GM18870 (cell line): ENCODE results near the gene FRK.
"Not testable (repeated sequence)": the region's sequence is repeated elsewhere in the genome, so short reads cannot be mapped to it uniquely, and the experiment has no call there.

ENCODE experiments used
- ATAC-seq: cut with Tn5 transposase; IDR thresholded peaks from one replicate; pipeline ENCODE4 v1.9.1; 2021; ENCODE audit warnings: moderate library complexity; ENCODE audit not compliant: unreplicated experiment

Gene FRK

GRCh38 chr6:116060572-116061283 is at the start of gene FRK:
TSS of gene FRK (minus strand) at chr6:116060891. CDS start at chr6:116060311, 580 bp downstream.
- no peak for ATAC-seq

DNA sequence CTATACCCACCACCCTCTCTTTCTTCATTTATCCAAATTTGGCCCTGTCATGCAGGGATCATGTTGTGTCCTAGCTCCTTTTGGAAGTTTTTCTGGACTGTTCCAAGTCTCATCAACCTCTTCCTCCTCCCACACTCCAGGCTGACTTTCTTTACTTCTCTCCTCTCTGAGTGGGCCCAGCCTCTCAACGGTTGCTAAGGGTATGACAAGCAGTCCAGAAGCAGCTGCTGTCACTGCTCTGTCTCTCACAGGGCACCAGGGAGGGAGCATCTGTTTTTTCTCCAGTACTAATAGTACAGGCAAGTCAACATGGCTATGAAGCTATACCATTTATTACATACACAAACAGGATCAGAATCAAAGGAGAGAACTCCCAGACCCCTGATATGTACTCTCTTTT is 48.1 kb upstream of the FRK start:
- no peak for ATAC-seq

DNA sequence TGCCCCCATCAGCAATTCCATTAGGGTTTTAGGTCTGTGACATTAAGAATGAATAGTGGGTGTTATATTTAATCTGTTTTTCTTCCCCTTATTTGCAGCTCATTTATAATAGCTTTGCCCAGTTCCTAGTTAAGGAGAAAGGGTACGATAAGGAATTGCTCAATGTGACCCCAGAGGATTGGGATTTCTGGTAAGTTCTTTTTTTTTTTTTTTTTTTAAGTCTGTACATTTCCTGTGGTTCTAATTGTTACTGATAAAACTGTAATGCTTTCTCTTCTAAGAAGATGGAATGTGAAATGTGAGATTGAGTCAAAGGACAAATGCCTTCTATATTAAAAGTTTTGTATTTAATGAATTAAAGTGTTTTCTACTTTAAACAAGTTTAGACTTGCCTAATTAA is 45.5 kb upstream of the FRK start:
- ATAC-seq, result no peak

- no peak for ATAC-seq
Measured at GRCh38 chr6:116105247-116105646, 44.6 kb upstream of the FRK start.

DNA sequence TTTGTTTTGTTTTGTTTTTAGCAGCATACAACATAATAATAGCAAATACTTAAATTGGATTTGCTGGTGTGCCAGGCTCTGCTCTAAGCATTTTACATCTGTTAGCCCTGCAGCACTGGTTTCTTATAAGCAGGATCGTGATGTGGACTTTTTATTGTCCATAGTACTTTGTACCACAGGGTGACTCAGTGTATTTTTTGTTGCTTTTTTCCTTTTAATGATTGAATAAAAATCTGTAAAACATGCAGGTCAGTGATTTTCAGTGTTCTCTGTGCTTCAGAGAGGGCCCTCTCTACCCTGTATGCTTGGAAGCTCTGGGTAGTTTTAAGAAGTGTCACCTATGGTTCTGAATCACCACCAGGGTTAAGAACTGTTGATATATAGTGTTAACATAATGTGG is 43.9 kb upstream of the FRK start:
- no peak for ATAC-seq

GRCh38 chr6:116102873-116103272 is 42.2 kb upstream of the FRK start:
- ATAC-seq, result no peak

GRCh38 chr6:116101790-116102189 is 41.1 kb upstream of the FRK start:
- no peak for ATAC-seq

GRCh38 chr6:116101302-116101718 is 40.6 kb upstream of the FRK start:
- no peak for ATAC-seq

DNA sequence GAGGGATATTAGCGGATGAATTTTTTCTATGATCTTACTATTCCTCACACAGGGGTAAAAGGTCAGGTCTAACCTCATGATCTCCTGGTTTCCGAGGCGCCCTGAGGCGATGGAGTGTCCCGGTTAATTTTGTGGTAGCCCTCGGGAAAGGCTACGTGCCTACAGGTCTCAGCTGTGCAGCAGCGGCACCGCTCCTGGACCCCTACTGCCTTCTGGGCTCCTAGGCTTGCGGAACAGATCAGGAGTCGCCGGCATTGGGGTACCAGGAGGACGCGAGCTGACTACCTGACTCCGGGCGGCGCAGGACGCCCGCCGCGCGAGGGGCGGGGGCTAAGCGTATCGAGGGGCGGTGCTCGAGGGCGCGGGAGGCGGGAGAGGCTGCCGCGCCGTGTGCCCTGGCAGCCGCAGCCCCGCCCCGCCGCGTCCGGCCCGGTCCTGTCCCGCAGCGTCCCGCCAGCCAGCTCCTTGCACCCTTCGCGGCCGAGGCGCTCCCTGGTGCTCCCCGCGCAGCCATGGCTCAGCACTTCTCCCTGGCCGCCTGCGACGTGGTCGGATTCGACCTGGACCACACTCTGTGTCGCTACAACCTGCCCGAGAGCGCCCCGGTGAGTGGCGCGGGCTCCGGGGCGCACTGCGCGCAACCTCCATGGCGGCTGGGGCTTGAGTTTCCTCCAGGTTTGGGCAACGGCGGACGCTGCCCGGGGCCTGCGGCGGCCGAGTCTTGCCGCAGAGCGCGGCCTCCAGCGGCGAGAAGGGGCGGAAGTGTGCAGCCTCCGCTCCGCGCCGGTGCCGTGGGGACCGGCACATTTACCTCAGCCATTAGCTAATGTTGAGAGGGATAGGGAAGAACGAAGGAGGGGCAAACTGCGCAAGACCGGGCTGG is 40.0 kb upstream of the FRK start, which contains the start of gene NT5DC1:
TSS of gene NT5DC1 (plus strand) at position 435 of the 883 bp plus-strand sequence. CDS start at position 513, 78 bp downstream.
- peak; percentile 74 for ATAC-seq

DNA sequence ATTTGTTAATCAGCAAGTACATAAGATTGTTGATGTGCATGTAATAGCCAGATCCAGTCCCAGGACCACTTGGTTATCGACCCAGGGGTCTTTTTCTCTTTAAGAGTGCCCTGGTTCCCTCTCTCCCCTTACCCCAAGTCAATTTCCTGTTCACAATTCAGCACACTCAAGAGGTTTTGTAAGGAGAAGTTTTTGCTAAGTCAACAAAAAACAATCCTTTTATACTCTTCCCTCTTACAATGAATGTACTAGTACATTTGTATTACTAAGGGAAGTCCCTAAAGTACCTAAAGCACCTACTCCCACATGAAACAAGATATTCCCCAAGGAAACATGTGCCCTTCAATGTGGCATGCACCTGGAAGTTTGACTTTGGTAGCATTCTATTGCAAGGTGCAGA is 38.3 kb upstream of the FRK start:
- no peak for ATAC-seq

DNA sequence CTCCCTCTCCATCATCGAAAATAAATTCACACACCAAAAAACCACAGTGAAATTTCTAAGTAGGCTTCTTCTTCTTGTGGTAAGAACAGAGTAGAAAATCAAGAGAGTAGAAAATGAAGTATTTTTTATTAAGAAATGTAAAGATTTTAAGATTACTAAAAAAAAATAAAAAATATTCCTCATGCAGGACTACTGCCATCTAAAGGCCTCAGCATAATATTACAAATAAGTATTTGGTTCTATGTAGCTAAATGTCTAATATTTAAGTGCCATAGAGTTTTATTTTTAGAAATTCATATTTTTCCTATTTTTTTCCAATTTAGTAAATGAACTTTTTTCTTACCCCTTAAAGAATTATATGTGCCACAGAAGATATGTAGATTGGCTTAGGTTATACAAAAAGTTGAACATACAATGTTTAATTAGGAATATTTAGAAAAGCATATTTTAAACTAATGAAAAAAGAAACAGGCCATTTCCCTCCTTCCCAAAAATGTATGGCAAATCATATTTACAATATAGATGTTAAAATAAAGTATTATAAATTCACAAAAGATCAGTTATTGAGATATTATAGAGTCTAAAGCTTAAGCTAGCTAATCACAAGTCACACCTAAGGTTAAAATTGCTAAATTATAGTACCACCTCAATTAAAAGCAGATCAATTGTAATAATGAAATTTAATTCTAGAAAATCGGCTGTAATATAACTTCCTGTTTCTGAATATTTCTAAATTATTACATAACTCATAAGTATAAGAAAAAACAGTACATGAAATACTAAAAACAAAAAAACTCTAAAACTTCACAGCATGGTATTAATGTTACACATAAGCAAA is 36.5 kb upstream of the FRK start:
- no peak for ATAC-seq

DNA sequence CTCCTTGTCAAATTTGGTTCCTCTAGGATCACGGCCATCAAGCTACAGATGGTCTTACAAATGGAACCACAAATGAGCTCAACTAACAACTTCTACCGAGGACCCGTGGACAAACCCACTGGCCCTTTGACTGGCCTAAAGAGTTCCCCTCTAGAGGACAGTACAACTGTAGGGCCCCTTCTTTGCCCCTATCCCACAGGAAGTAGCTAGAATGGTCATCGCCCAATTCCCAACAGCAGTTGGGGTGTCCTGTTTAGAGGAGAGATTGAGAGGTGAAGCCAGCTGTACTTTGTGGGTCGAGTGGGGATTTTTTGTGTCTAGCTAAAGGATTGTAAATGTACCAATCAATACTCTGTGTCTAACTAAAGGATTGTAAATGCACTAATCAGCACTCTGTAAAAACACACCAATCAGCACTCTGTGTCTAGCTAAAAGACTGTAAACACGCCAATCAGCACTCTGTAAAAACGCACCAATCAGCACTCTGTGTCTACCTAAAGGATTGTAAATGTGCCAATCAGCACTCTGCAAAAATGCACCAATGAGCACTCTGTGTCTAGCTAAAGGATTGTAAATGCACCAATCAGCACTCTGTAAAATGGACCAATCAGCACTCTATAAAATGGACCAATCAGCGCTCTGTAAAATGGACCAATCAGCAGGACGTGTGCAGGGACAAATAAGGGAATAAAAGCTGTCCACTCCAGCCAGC is 35.5 kb upstream of the FRK start:
- not testable (repeated sequence) for ATAC-seq

GRCh38 chr6:116094041-116094440 is 33.4 kb upstream of the FRK start:
- no peak for ATAC-seq

GRCh38 chr6:116090251-116090650 is 29.6 kb upstream of the FRK start:
- peak; percentile 69 for ATAC-seq

GRCh38 chr6:116088946-116089345 is 28.3 kb upstream of the FRK start:
- no peak for ATAC-seq

GRCh38 chr6:116087437-116088027 is 26.8 kb upstream of the FRK start:
- peak; percentile 96 for ATAC-seq

- ATAC-seq, result no peak
Measured at GRCh38 chr6:116084284-116084683, 23.6 kb upstream of the FRK start.

GRCh38 chr6:116083052-116083451 is 22.4 kb upstream of the FRK start:
- ATAC-seq, result no peak

GRCh38 chr6:116078945-116079344 is 18.3 kb upstream of the FRK start:
- ATAC-seq, result no peak

GRCh38 chr6:116078522-116078921 is 17.8 kb upstream of the FRK start:
- ATAC-seq, result no peak
